ENCODE measurements around the gene KRT37. TPM values are rescaled to one million over a fixed set of nuclear protein-coding genes. Genes with fewer than 3 reads are reported as not detected.
"Not testable (repeated sequence)": the region's sequence is repeated elsewhere in the genome, so short reads cannot be mapped to it uniquely, and the experiment has no call there.

The KRT37 gene
- total RNA-seq, 2 experiments from 2014 or later: not detected

DNA sequence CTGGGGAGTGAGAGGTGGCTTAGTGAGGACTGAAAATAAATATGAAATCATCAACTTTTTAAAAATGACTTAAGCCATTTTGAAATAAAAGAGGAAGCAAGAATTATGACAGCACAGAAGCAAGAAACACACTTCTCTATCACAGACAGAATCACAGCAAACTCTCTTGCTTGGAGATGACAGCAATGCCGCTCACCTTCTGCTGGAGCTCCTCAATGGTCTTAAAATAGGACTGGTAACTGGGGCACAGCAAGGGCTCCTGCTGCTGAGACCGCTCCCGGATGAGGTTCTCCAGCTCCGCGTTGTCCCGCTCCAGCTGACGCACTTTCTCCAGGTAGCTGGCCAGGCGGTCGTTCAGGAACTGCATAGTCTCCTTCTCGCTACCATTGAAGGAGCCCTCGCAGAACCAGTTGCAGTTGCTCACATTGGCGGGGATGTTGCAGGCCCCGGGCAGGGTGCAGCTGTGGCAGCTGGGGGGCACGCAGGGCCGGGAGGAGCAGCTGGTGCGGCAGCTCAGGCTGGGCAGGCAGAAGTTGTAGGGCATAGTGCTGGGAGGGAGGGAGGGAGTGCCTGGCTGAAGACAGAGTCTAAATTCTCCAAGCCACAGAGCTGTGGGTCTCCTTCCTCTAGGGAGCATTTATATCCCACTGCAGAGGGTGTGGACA lies 27.3 kb downstream of the KRT37 start, which contains the start of gene KRT31:
KRT31 (minus strand) TSS at position 613 of the 665 bp plus-strand sequence; CDS start at position 544, 69 bp downstream.
- Mint-ChIP-seq H3K9me3 (ENCODE audit: insufficient read depth) (no peaks in the 10 kb centered on the region), H3K4me3 (no peak within 1 kb of the TSS), H3K4me1 (ENCODE audit: low read depth) (no peaks in the 10 kb centered on the region), H3K27me3 (ENCODE audit: low read depth) (no peaks in the 10 kb centered on the region), H3K27ac (no peak within 1 kb of the TSS), H3K36me3 (ENCODE audit: low read depth) (no peaks in the 10 kb centered on the region)
- DNase-seq: no peak
- ChIA-PET POLR2A (no interaction called here), CTCF (no interaction called here)
- no peak for ATAC-seq

DNA sequence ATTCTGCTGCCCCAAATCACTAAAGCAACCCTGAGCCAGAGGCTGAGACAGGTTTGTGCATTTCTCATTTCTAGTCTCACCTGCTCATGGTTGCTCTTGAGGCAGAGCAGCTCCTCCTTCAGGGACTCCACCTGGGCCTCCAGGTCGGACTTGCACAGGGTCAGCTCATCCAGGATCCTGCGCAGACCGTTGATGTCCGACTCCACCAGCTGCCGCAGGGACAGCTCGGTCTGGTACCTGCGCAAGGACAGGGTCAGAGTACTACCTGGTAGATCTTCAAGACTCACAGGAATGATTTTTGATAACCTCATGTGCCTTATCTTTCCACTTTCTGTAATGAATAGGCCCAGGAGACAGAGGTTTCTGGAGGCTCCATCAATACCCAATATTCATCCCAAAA lies 28.0 kb downstream of the KRT37 start:
- no peaks in the 10 kb centered on the region for H3K9me3 Mint-ChIP-seq (ENCODE audit: insufficient read depth)
- H3K36me3 Mint-ChIP-seq (ENCODE audit: low read depth): no peaks in the 10 kb centered on the region
- DNase-seq: no peak
- POLR2A ChIA-PET: no interaction called here
- CTCF ChIA-PET: no interaction called here
- H3K27me3 Mint-ChIP-seq (ENCODE audit: low read depth): peaks cover 2% of the 10 kb centered on the region
- no peak overlapping the region for H3K4me3 Mint-ChIP-seq
- no peak for ATAC-seq
- H3K4me1 Mint-ChIP-seq (ENCODE audit: low read depth): no peaks in the 10 kb centered on the region
- no peak overlapping the region for H3K27ac Mint-ChIP-seq

DNA sequence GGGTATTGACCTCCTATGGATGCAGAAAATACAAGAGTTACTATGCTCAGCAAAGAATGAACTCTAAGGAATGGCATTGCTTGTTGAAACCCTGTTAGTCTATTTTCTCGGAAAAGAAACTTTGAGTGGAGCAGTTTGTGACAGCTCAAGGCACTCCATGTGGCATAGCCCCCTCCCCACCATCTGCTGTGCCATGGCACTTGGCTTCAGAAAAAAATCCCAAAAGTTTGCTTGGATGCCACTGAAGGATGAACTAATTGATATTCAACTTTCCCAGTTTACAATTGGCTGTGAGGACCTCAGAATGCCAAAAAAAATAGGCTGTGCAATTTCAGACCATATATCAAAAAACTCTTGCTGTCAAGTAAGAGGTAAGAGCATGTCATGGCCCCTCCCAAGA lies 28.8 kb downstream of the KRT37 start:
- ATAC-seq (no peak), DNase-seq (no peak)
- no peaks in the 10 kb centered on the region for H3K36me3 Mint-ChIP-seq (ENCODE audit: low read depth)
- POLR2A ChIA-PET: interaction anchor here (0.7 kb wide), 1 partner anchor 749 kb away, joined by 3 read pairs; no protein-coding TSS in a partner anchor
- CTCF ChIA-PET: no interaction called here
- H3K9me3 Mint-ChIP-seq (ENCODE audit: insufficient read depth): no peaks in the 10 kb centered on the region
- no peaks in the 10 kb centered on the region for H3K4me1 Mint-ChIP-seq (ENCODE audit: low read depth)
- no peak overlapping the region for H3K4me3 Mint-ChIP-seq
- H3K27me3 Mint-ChIP-seq (ENCODE audit: low read depth): peaks cover 2% of the 10 kb centered on the region
- H3K27ac Mint-ChIP-seq: no peak overlapping the region

DNA sequence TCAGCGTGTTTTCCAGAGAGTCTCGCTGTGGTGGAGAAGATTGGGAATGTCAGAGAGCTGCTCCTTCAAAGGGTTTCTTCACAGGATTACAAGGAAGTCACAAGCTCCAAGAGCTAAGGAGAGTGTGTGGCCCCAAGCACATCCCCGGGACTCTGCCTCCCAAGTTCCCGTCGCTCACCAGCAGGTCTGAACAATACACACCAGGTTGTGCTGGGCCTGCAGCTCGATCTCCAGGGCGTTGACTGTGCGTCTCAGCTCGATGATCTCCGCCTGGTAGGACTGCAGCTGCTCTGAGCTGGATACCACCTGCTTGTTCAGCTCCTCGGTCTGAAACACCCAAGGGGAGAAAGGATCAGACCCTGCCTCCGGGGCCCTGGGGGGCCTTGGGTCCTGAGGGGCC lies 29.3 kb downstream of the KRT37 start:
- H3K36me3 Mint-ChIP-seq (ENCODE audit: low read depth); CTCF ChIA-PET; H3K9me3 Mint-ChIP-seq (ENCODE audit: insufficient read depth); H3K27ac Mint-ChIP-seq; DNase-seq; H3K4me1 Mint-ChIP-seq (ENCODE audit: low read depth); H3K27me3 Mint-ChIP-seq (ENCODE audit: low read depth); ATAC-seq; H3K4me3 Mint-ChIP-seq: not testable (repeated sequence)
- POLR2A ChIA-PET: interaction anchor here (0.7 kb wide), 1 partner anchor 748 kb away, joined by 3 read pairs; no protein-coding TSS in a partner anchor

DNA sequence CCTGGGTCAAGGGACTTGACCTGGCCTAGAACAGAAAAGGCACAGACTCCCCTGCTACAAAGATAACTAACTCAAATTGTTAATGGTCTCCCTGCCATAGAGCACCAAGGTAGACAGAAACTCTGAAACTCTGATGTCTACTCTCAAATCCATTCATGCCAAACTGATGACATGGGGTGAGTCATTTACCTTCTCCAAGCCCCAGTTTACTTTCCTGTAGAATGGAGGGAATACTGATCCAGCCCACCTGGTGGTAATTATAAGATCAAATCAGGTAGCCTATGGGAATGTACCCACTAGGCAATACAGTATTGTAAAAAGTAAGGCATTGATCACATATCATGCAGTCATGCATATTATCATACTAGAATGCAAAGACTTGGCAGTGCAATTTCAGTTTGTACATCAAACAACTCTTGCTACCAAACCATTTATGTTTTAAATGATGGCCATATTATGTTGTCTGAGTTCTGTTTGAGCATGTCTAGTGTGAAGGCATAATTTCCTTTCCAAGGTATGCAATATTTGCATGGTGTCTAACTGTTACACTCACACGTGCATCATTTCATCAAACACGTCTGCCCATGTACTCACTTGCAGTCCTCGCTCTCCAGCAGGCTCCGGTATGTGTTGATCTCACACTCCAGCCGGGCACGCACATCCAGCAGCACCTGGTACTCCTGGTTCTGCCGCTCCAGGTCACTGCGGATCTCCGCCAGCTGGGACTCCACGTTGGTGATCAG lies 30.0 kb downstream of the KRT37 start:
- no peak overlapping the region for H3K4me3 Mint-ChIP-seq
- H3K4me1 Mint-ChIP-seq (ENCODE audit: low read depth): no peaks in the 10 kb centered on the region
- ATAC-seq (no peak), DNase-seq (no peak)
- H3K36me3 Mint-ChIP-seq (ENCODE audit: low read depth): no peaks in the 10 kb centered on the region
- ChIA-PET POLR2A (no interaction called here), CTCF (no interaction called here)
- H3K9me3 Mint-ChIP-seq (ENCODE audit: insufficient read depth): no peaks in the 10 kb centered on the region
- H3K27ac Mint-ChIP-seq: no peak overlapping the region
- H3K27me3 Mint-ChIP-seq (ENCODE audit: low read depth): peaks cover 4% of the 10 kb centered on the region

DNA sequence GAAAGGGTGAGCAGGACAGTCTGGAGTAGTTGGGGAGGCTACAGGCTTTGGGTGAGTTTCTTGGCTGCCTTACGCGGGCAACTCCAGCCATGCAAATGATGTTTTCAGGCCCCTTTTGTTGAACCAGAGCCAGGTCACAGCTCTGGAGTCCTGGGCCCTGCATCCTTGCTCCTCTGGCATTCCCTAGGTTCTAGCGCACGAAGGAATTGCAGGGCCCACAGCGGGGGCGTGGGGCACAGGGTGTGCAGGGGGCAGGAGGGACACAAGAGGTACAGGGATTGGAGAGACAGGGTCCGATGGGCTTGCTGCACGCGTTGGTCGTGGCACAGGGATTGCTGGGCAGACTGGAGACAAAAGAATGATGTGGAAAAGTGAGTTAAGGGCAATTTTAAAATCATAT lies 30.6 kb downstream of the KRT37 start:
- no peak overlapping the region for H3K4me3 Mint-ChIP-seq
- POLR2A ChIA-PET: no interaction called here
- H3K27ac Mint-ChIP-seq: no peak overlapping the region
- no peaks in the 10 kb centered on the region for H3K36me3 Mint-ChIP-seq (ENCODE audit: low read depth)
- ATAC-seq (no peak), DNase-seq (no peak)
- H3K9me3 Mint-ChIP-seq (ENCODE audit: insufficient read depth): no peaks in the 10 kb centered on the region
- H3K27me3 Mint-ChIP-seq (ENCODE audit: low read depth): peaks cover 6% of the 10 kb centered on the region
- CTCF ChIA-PET: no interaction called here
- H3K4me1 Mint-ChIP-seq (ENCODE audit: low read depth): no peaks in the 10 kb centered on the region

DNA sequence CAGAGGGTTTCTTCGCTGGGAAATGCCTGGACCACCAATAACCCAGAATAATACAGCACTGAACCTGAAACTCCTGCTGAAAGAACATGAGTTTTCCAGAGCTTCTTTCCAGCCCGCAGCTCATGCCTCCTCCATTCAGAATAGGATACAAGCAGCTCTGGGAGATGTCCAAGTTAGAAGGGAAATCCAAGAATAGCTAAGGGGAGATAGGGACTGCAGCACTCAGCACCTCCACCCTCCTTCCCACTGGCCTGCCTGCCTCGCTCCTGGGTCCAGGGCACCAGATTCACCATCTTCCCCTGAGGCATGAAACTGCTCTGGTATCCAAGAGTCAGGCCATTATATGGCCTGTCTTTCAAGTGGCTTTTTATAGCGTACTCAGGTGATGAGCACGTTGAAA lies 31.1 kb downstream of the KRT37 start:
- Mint-ChIP-seq H3K4me1 (ENCODE audit: low read depth) (no peaks in the 10 kb centered on the region), H3K9me3 (ENCODE audit: insufficient read depth) (no peaks in the 10 kb centered on the region), H3K27me3 (ENCODE audit: low read depth) (peaks cover 6% of the 10 kb centered on the region), H3K36me3 (ENCODE audit: low read depth) (no peaks in the 10 kb centered on the region), H3K27ac (no peak overlapping the region), H3K4me3 (no peak overlapping the region)
- ATAC-seq (no peak), DNase-seq (no peak)
- POLR2A ChIA-PET: no interaction called here
- CTCF ChIA-PET: no interaction called here

DNA sequence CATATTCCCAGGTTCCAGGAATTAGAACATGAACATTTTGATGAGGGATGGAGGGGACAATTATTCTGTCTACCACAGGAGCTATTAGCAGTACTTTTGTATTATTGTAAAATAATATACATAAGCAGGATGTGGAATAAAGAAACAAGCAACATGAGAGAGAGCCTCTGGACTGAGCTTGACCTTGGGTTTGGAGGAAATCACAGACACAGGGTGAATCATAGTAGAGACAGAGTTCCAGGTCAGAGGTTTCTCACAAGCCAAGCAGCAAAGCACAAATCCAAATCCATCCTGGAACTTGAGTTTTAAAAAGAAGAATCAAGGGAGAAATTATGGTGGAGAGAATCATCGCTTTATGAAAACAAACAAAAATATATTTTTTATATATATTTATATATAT lies 32.1 kb downstream of the KRT37 start:
- Mint-ChIP-seq H3K36me3 (ENCODE audit: low read depth) (no peaks in the 10 kb centered on the region), H3K27ac (no peak overlapping the region), H3K4me1 (ENCODE audit: low read depth) (no peaks in the 10 kb centered on the region), H3K9me3 (ENCODE audit: insufficient read depth) (no peaks in the 10 kb centered on the region), H3K27me3 (ENCODE audit: low read depth) (peaks cover 6% of the 10 kb centered on the region), H3K4me3 (no peak overlapping the region)
- ChIA-PET POLR2A (no interaction called here), CTCF (no interaction called here)
- ATAC-seq (no peak), DNase-seq (no peak)

DNA sequence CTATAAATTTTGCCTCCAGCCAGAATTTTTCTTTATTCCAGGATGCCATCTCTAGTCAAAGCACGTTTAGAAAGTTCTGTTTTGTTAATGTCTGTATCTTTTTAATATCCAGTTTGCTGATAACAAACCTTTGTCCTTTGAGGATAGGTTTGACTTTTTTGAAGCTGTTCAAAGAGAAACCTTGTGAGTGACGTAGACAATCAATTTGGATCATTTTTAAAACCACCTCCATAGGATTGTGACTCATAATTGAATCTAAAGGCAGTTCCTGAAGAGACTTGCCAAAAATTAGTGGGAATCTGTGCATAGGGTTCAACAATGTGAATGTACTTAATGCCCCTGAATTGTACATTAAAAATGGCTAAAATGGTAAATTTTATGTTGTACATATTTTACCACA lies 32.9 kb downstream of the KRT37 start:
- CTCF ChIA-PET: interaction anchor here (1.1 to 1.5 kb wide), 3 partner anchors 12 to 69 kb away, joined by 3 to 4 read pairs (median 3); no protein-coding TSS in a partner anchor
- ATAC-seq (no peak), DNase-seq (no peak)
- Mint-ChIP-seq H3K27ac (no peak overlapping the region), H3K4me3 (no peak overlapping the region), H3K27me3 (ENCODE audit: low read depth) (peaks cover 8% of the 10 kb centered on the region), H3K4me1 (ENCODE audit: low read depth) (no peaks in the 10 kb centered on the region), H3K36me3 (ENCODE audit: low read depth) (peaks cover 2% of the 10 kb centered on the region), H3K9me3 (ENCODE audit: insufficient read depth) (no peaks in the 10 kb centered on the region)
- POLR2A ChIA-PET: no interaction called here

DNA sequence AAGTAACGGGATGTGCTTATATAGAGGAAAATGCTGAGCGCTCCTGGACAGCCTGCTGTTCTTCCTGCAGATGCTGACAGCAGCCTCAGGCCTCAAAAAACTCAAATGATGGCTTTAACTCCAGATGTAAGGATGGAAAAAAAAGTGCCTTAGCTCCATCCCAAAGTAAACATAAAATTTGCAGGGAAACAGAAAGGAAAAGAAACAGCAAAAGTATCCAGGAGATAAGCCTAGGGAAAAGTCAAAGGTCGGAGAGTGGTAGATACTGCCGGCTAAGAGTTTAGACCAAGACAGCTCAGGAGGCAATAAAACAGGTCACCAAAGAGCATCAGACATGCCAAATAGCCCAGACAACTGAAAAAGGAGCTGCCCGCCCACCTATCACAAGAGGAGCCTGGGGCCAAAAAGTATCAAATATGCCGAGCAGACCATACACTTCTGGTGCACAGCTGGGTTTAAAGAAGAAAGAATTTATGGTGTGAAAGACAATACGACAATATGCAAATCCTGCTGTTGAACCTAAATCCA lies 33.9 kb downstream of the KRT37 start:
- ATAC-seq (no peak), DNase-seq (no peak)
- Mint-ChIP-seq H3K27me3 (ENCODE audit: low read depth) (peaks cover 9% of the 10 kb centered on the region), H3K4me1 (ENCODE audit: low read depth) (no peaks in the 10 kb centered on the region), H3K36me3 (ENCODE audit: low read depth) (peaks cover 3% of the 10 kb centered on the region), H3K27ac (no peak overlapping the region), H3K4me3 (no peak overlapping the region), H3K9me3 (ENCODE audit: insufficient read depth) (no peaks in the 10 kb centered on the region)
- CTCF ChIA-PET: interaction anchor here (1.1 to 1.5 kb wide), 4 partner anchors 9 to 68 kb away, joined by 3 to 4 read pairs (median 4); no protein-coding TSS in a partner anchor
- POLR2A ChIA-PET: interaction anchor here (0.6 kb wide), 1 partner anchor 840 kb away, joined by 3 read pairs; no protein-coding TSS in a partner anchor

DNA sequence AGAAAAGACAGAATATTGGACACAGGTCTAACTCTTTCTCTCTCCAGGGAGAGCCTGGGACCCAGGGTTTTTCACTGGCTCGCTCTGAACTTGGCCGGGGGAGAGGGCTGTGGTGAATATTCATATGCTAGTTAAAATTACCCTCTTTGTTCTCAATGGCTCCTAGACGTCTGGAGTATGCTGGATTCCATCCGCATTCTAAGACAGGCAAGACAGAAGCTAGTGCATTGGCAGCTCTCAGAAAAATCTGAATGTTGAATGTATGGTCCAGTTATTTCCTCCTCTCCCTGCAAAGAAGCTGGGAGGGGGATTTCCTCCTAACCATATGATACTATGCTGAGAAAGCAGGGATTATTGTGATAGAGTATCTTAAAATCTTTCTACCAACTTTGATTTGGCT lies 36.7 kb downstream of the KRT37 start:
- CTCF ChIA-PET: no interaction called here

DNA sequence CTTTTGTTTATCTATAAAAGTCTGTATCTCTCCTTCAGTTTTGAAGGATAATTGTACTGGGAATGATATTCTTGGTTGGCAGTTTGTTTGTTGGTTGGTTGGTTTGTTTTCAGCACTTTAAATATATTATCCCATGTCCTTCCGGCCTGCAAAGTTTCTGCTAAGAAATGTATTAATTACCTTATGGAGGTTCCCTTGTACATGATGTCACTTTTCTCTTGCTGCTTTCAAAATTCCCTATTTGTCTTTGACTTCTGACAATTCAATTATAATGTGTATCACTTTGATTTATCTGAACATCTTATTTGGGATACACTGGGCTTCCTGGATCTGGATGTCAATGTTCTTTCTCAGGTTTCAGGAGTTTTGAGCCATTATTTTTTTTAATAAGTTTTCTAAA lies 38.2 kb downstream of the KRT37 start:
- ChIA-PET CTCF (no interaction called here), POLR2A (no interaction called here)
- no peak for ATAC-seq
- Mint-ChIP-seq H3K4me1 (ENCODE audit: low read depth) (no peaks in the 10 kb centered on the region), H3K27me3 (ENCODE audit: low read depth) (peaks cover 10% of the 10 kb centered on the region), H3K9me3 (ENCODE audit: insufficient read depth) (no peaks in the 10 kb centered on the region), H3K27ac (no peak overlapping the region), H3K36me3 (ENCODE audit: low read depth) (peaks cover 3% of the 10 kb centered on the region), H3K4me3 (no peak overlapping the region)
- no peak for DNase-seq

More for the DNA sequence above, 36.7 kb downstream of the KRT37 start:
- DNase-seq (no peak), ATAC-seq (no peak)
- peaks cover 12% of the 10 kb centered on the region for H3K27me3 Mint-ChIP-seq (ENCODE audit: low read depth)
- no peaks in the 10 kb centered on the region for H3K4me1 Mint-ChIP-seq (ENCODE audit: low read depth)
- POLR2A ChIA-PET: no interaction called here
- no peak overlapping the region for H3K4me3 Mint-ChIP-seq
- H3K36me3 Mint-ChIP-seq (ENCODE audit: low read depth): peaks cover 3% of the 10 kb centered on the region
- no peak overlapping the region for H3K27ac Mint-ChIP-seq
- no peaks in the 10 kb centered on the region for H3K9me3 Mint-ChIP-seq (ENCODE audit: insufficient read depth)

Data from activated CD8-positive, alpha-beta T cell treated with anti-CD3 and anti-CD28 coated beads, Interleukin-2, amount 10 ng/mL, durations not matched to agents 7 days and 5 days (primary cell).